Type B pancreatic cell (in vitro differentiated cells): ENCODE data around the gene FLNB. TPM values are rescaled to one million over a fixed set of nuclear protein-coding genes. Genes with fewer than 3 reads are reported as not detected.

Experiments used
- DNase-seq: peaks from one replicate; pipeline ENCODE4 v3.0.0; 2021; ENCODE audit warnings: mixed read lengths; ENCODE audit not compliant: unreplicated experiment; ENCODE audit errors: extremely low spot score
- H3K27ac Mint-ChIP-seq: 2 replicates; pipeline ENCODE4 v1.8.0; 2021; ENCODE audit warnings: mild to moderate bottlenecking, mixed read lengths
- H3K27me3 Mint-ChIP-seq: 2 replicates; pipeline ENCODE4 v1.8.0; 2021; ENCODE audit warnings: mixed read lengths
- H3K36me3 Mint-ChIP-seq: 2 replicates; pipeline ENCODE4 v1.8.0; 2021; ENCODE audit warnings: mixed read lengths
- H3K4me1 Mint-ChIP-seq: one replicate; pipeline ENCODE4 v1.8.0; 2021; ENCODE audit warnings: mixed read lengths; ENCODE audit not compliant: unreplicated experiment
- H3K4me3 Mint-ChIP-seq: 2 replicates; pipeline ENCODE4 v1.8.0; 2021; ENCODE audit warnings: mild to moderate bottlenecking, mixed read lengths
- H3K9me3 Mint-ChIP-seq: 2 replicates; pipeline ENCODE4 v1.8.0; 2021; ENCODE audit warnings: mixed read lengths
- CTCF ChIP-seq: fragments of 200-600 bp; sonication (generic); conservative IDR thresholded peaks from 2 replicates; pipeline ENCODE4 v1.5.0; 2021; ENCODE audit warnings: antibody characterized with exemption, mild to moderate bottlenecking
- total RNA-seq: library from RNA; stranded (reverse); gene quantifications from 2 replicates; pipeline ENCODE4 v1.2.1, GENCODE V29; 2021; ENCODE audit warnings: low replicate concordance

Gene FLNB
- total RNA-seq, 1 donor from 2014 or later: 204 TPM

- peaks cover 9% of the 10 kb centered on the region for H3K9me3 Mint-ChIP-seq
- H3K4me3 Mint-ChIP-seq: no peak overlapping the region
- H3K36me3 Mint-ChIP-seq: no peaks in the 10 kb centered on the region
- no peak for TF ChIP-seq CTCF
- DNase-seq: no peak
- H3K27me3 Mint-ChIP-seq: no peaks in the 10 kb centered on the region
- peaks cover 11% of the 10 kb centered on the region for H3K4me1 Mint-ChIP-seq
- no peak overlapping the region for H3K27ac Mint-ChIP-seq
These were observed 196.5 kb downstream of the FLNB start for GRCh38 chr3:58204720-58205119.

- Mint-ChIP-seq H3K27ac (no peak overlapping the region), H3K4me3 (no peak overlapping the region), H3K27me3 (no peaks in the 10 kb centered on the region), H3K36me3 (no peaks in the 10 kb centered on the region), H3K4me1 (peaks cover 7% of the 10 kb centered on the region), H3K9me3 (peaks cover 9% of the 10 kb centered on the region)
- no peak for DNase-seq
- no peak for TF ChIP-seq CTCF
These were observed 197.8 kb downstream of the FLNB start for GRCh38 chr3:58205981-58206380.

- H3K27me3 Mint-ChIP-seq: peaks cover 3% of the 10 kb centered on the region
- H3K4me3 Mint-ChIP-seq: no peak overlapping the region
- H3K36me3 Mint-ChIP-seq: no peaks in the 10 kb centered on the region
- no peak overlapping the region for H3K27ac Mint-ChIP-seq
- TF ChIP-seq CTCF: no peak
- H3K4me1 Mint-ChIP-seq: peaks cover 2% of the 10 kb centered on the region
- DNase-seq: no peak
- peaks cover 6% of the 10 kb centered on the region for H3K9me3 Mint-ChIP-seq
These were observed 198.3 kb downstream of the FLNB start for GRCh38 chr3:58206406-58207011.

GRCh38 chr3:58207954-58208353 is 199.7 kb downstream of the FLNB start:
- no peak overlapping the region for H3K4me3 Mint-ChIP-seq
- peaks cover 4% of the 10 kb centered on the region for H3K9me3 Mint-ChIP-seq
- H3K36me3 Mint-ChIP-seq: no peaks in the 10 kb centered on the region
- peaks cover 3% of the 10 kb centered on the region for H3K27me3 Mint-ChIP-seq
- H3K4me1 Mint-ChIP-seq: no peaks in the 10 kb centered on the region
- DNase-seq: no peak
- H3K27ac Mint-ChIP-seq: no peak overlapping the region
- no peak for TF ChIP-seq CTCF

GRCh38 chr3:58209933-58210332 is 201.7 kb downstream of the FLNB start:
- Mint-ChIP-seq H3K4me1 (peaks cover under 1% of the 10 kb centered on the region), H3K27ac (no peak overlapping the region), H3K4me3 (no peak overlapping the region), H3K36me3 (no peaks in the 10 kb centered on the region), H3K9me3 (no peaks in the 10 kb centered on the region), H3K27me3 (peaks cover 3% of the 10 kb centered on the region)
- DNase-seq: no peak
- no peak for TF ChIP-seq CTCF
